Skeletal muscle tissue (tissue), 4 donors: Measurements from ENCODE around the gene WWP2. TPM values are rescaled to one million over a fixed set of nuclear protein-coding genes. Genes with fewer than 3 reads are reported as not detected.
A peak's percentile ranks its signal among the peaks of the same experiment; 100 is the strongest.

Experiments used
- H3K27ac ChIP-seq: one replicate; pipeline ENCODE4 v1.7.0; 2013; ENCODE audit warnings: mild to moderate bottlenecking, low read depth, low read length, inconsistent platforms
- H3K27me3 ChIP-seq, 3 donors: one replicate each; pipeline ENCODE4 v1.7.0; 2013; ENCODE audit warnings: low read length in 3 of 3; ENCODE audit not compliant: control insufficient read depth in 3 of 3, insufficient read depth in 3 of 3
- H3K36me3 ChIP-seq, 3 donors: one replicate each; pipeline ENCODE4 v1.7.0; 2013; ENCODE audit warnings: low read length in 3 of 3; ENCODE audit not compliant: control insufficient read depth in 3 of 3, insufficient read depth in 3 of 3
- H3K4me1 ChIP-seq, 3 donors: one replicate each; pipeline ENCODE4 v1.7.0; 2013; ENCODE audit warnings: low read length in 3 of 3, mild to moderate bottlenecking in 3 of 3; ENCODE audit not compliant: control insufficient read depth in 3 of 3, insufficient read depth in 3 of 3
- H3K4me3 ChIP-seq, 3 donors: one replicate each; pipeline ENCODE4 v1.7.0; 2013; ENCODE audit warnings: low read length in 3 of 3
- H3K9ac ChIP-seq, 3 donors: one replicate each; pipeline ENCODE4 v1.7.0; 2013; ENCODE audit warnings: low read length in 3 of 3, mild to moderate bottlenecking in 3 of 3, moderate library complexity in 2 of 3, low read depth in 1 of 3
- H3K9me3 ChIP-seq, 3 donors: one replicate each; pipeline ENCODE4 v1.7.0; 2013; ENCODE audit warnings: low read length in 3 of 3; ENCODE audit not compliant: control insufficient read depth in 3 of 3
- total RNA-seq: library from RNA; depleted of rRNA; stranded (reverse); fragments of >200 nt; gene quantifications from one replicate; pipeline ENCODE4 v1.2.3, GENCODE V29; 2014
- donor health status: Osteomylitis.

The WWP2 gene
- total RNA-seq, 1 donor from 2014 or later = 14.1 TPM

- peaks cover 0 to 12% (median 9%) of the 10 kb centered on the region in 3 donors for H3K4me1 ChIP-seq
- no peaks in the 10 kb centered on the region for H3K27me3 ChIP-seq
- peak overlapping the region; percentile 79 to 96 (median 94) for H3K9ac ChIP-seq
- H3K27ac ChIP-seq = peak overlapping the region; percentile 61
- no peaks in the 10 kb centered on the region for H3K9me3 ChIP-seq
- H3K4me3 ChIP-seq = peak overlapping the region; percentile 76 to 99 (median 97)
- peaks cover 0 to 2% (median 0%) of the 10 kb centered on the region in 3 donors for H3K36me3 ChIP-seq
Measured at GRCh38 chr16:69762814-69763598, 874 bp downstream of the WWP2 start.

GRCh38 chr16:69763599-69763942 lies 1.4 kb downstream of the WWP2 start:
- Histone ChIP-seq H3K9me3 (no peaks in the 10 kb centered on the region), H3K4me1 (peaks cover 0 to 12% (median 9%) of the 10 kb centered on the region in 3 donors), H3K9ac (peak overlapping the region; percentile 6 to 94 (median 79)), H3K27ac (no peak overlapping the region), H3K27me3 (no peaks in the 10 kb centered on the region), H3K4me3 (peak overlapping the region in 1 of 3 donors; percentile 76), H3K36me3 (peaks cover 0 to 2% (median 0%) of the 10 kb centered on the region in 3 donors)

- Histone ChIP-seq H3K4me3 (no peak overlapping the region), H3K27ac (no peak overlapping the region), H3K9ac (no peak overlapping the region), H3K27me3 (no peaks in the 10 kb centered on the region), H3K36me3 (peaks cover 0 to 2% (median 0%) of the 10 kb centered on the region in 3 donors), H3K4me1 (peaks cover 0 to 10% (median 8%) of the 10 kb centered on the region in 3 donors), H3K9me3 (no peaks in the 10 kb centered on the region)
Measured at GRCh38 chr16:69767459-69768229, 5.5 kb downstream of the WWP2 start.

- Histone ChIP-seq H3K9me3 (no peaks in the 10 kb centered on the region), H3K36me3 (peaks cover 0 to 2% (median 0%) of the 10 kb centered on the region in 3 donors), H3K27ac (no peak overlapping the region), H3K9ac (no peak overlapping the region), H3K27me3 (no peaks in the 10 kb centered on the region), H3K4me1 (peaks cover 0 to 5% (median 0%) of the 10 kb centered on the region in 3 donors), H3K4me3 (no peak overlapping the region)
Measured at GRCh38 chr16:69768666-69769065, 6.5 kb downstream of the WWP2 start.

- no peak overlapping the region for H3K4me3 ChIP-seq
Measured at GRCh38 chr16:69769404-69769803, 7.3 kb downstream of the WWP2 start.

GRCh38 chr16:69771651-69771967 lies 9.5 kb downstream of the WWP2 start:
- H3K27me3 ChIP-seq = no peaks in the 10 kb centered on the region
- H3K36me3 ChIP-seq = peaks cover 0 to 2% (median 0%) of the 10 kb centered on the region in 3 donors
- no peak overlapping the region for H3K9ac ChIP-seq
- H3K27ac ChIP-seq = no peak overlapping the region
- peaks cover 0 to 5% (median 0%) of the 10 kb centered on the region in 3 donors for H3K4me1 ChIP-seq
- no peak overlapping the region for H3K4me3 ChIP-seq
- no peaks in the 10 kb centered on the region for H3K9me3 ChIP-seq

More at GRCh38 chr16:69769404-69769803, 7.3 kb downstream of the WWP2 start:
- Histone ChIP-seq H3K27me3 (no peaks in the 10 kb centered on the region), H3K4me1 (peaks cover 0 to 5% (median 0%) of the 10 kb centered on the region in 3 donors), H3K36me3 (peaks cover 0 to 2% (median 0%) of the 10 kb centered on the region in 3 donors), H3K9ac (no peak overlapping the region), H3K27ac (no peak overlapping the region), H3K9me3 (no peaks in the 10 kb centered on the region)

GRCh38 chr16:69773260-69773947 lies 11.3 kb downstream of the WWP2 start:
- H3K36me3 ChIP-seq = peaks cover 0 to 2% (median 0%) of the 10 kb centered on the region in 3 donors
- no peaks in the 10 kb centered on the region for H3K9me3 ChIP-seq
- no peak overlapping the region for H3K27ac ChIP-seq
- H3K27me3 ChIP-seq = no peaks in the 10 kb centered on the region
- H3K9ac ChIP-seq = no peak overlapping the region
- no peak overlapping the region for H3K4me3 ChIP-seq
- peaks cover 0 to 5% (median 0%) of the 10 kb centered on the region in 3 donors for H3K4me1 ChIP-seq

GRCh38 chr16:69775563-69775962 lies 13.4 kb downstream of the WWP2 start:
- no peak overlapping the region for H3K4me3 ChIP-seq

GRCh38 chr16:69779724-69780123 lies 17.6 kb downstream of the WWP2 start:
- Histone ChIP-seq H3K27me3 (no peaks in the 10 kb centered on the region), H3K4me1 (no peaks in the 10 kb centered on the region), H3K27ac (no peak overlapping the region), H3K9ac (no peak overlapping the region), H3K4me3 (no peak overlapping the region), H3K9me3 (no peaks in the 10 kb centered on the region), H3K36me3 (peaks cover 0 to 2% (median 0%) of the 10 kb centered on the region in 3 donors)

More at GRCh38 chr16:69775563-69775962, 13.4 kb downstream of the WWP2 start:
- Histone ChIP-seq H3K27me3 (no peaks in the 10 kb centered on the region), H3K27ac (no peak overlapping the region), H3K9me3 (no peaks in the 10 kb centered on the region), H3K4me1 (peaks cover 0 to 5% (median 0%) of the 10 kb centered on the region in 3 donors), H3K9ac (no peak overlapping the region), H3K36me3 (peaks cover 0 to 2% (median 0%) of the 10 kb centered on the region in 3 donors)
